HepG2 (cell line): ENCODE results near the gene ZSWIM5. TPM values are rescaled to one million over a fixed set of nuclear protein-coding genes. Genes with fewer than 3 reads are reported as not detected.

Experiments used
- ATAC-seq: fragments of 200-7000 bp; cut with Tn5 transposase; 3 replicates; pipeline ENCODE4 v1.9.1; 2020; ENCODE audit warnings: mild to moderate bottlenecking, moderate library complexity
- BruUV-seq: library from RNA; stranded (reverse); fragments of 400-500 nt; replicated peaks from 2 replicates; lab custom pipeline; 2021; lab: Mats Ljungman, UMichigan
- CTCF ChIA-PET: fragments of 300-600 bp; formaldehyde crosslinking; extraction: SDS; loops from one replicate; lab custom pipeline; 2021; ENCODE audit warnings: low total read pairs, inconsistent platforms, low intra/inter-chr PET ratio; lab: Yijun Ruan, JAX
- POLR2A ChIA-PET: fragments of 350-600 bp; sonication (Branson Sonifier 250); formaldehyde crosslinking; loops from one replicate; lab custom pipeline; 2020; ENCODE audit warnings: antibody characterized with exemption, inconsistent platforms; lab: Yijun Ruan, JAX
- DNase-seq: peaks from one replicate; pipeline ENCODE4 v3.0.0-alpha.2; 2015; ENCODE audit warnings: low spot score
- FAIRE-seq: peaks from 3 replicates; lab custom pipeline; 2011; peaks lifted over from hg19 to GRCh38; lab: Jason Lieb, UNC
- H2AFZ ChIP-seq: one replicate; pipeline ENCODE4 v1.6.1; 2011; ENCODE audit warnings: low read length, inconsistent platforms
- H3K27ac ChIP-seq: fragments of 300-600 bp; 3 replicates; pipeline ENCODE4 v1.8.0; 2011; ENCODE audit warnings: mixed run types, mild to moderate bottlenecking, mixed read lengths, low read length, inconsistent platforms; ENCODE audit not compliant: insufficient read depth; ENCODE audit errors: extremely low read length
- H3K27me3 ChIP-seq, 2 experiments: fragments of 200-600 bp in 1 of 2; 2 replicates in 1 of 2; 3 replicates in 1 of 2; pipeline versions ENCODE4 v1.6.0 to v1.8.0; 2011; ENCODE audit warnings: low read length in 2 of 2, mild to moderate bottlenecking in 2 of 2, moderate library complexity in 2 of 2, inconsistent platforms in 1 of 2; ENCODE audit not compliant: insufficient read depth in 2 of 2, control insufficient read depth in 1 of 2
- H3K36me3 ChIP-seq, 2 experiments: fragments of 200-600 bp in 1 of 2; replicated peaks in 1 of 2; 2 replicates in 1 of 2; 3 replicates in 1 of 2; pipeline versions ENCODE4 v1.5.1 to v1.8.0; 2011; ENCODE audit warnings: low read length in 2 of 2, inconsistent platforms in 1 of 2; ENCODE audit not compliant: insufficient read depth in 2 of 2, control insufficient read depth in 1 of 2
- H3K4me1 ChIP-seq: 2 replicates; pipeline ENCODE4 v1.5.1; 2012; ENCODE audit warnings: low read length, inconsistent platforms; ENCODE audit not compliant: insufficient read depth
- H3K4me2 ChIP-seq: 2 replicates; pipeline ENCODE4 v1.6.0; 2011; ENCODE audit warnings: low read depth, low read length, inconsistent platforms
- H3K4me3 ChIP-seq, 3 experiments: fragments of 200-600 bp in 1 of 3; sonication (generic), shearing (Covaris generic) in 1 of 3; replicated peaks in 1 of 3; 2 replicates each; pipeline ENCODE4 v1.5.1; 2011 to 2016; ENCODE audit warnings: low read length in 3 of 3, inconsistent platforms in 2 of 3, low read depth in 2 of 3, mild to moderate bottlenecking in 2 of 3, control low read depth in 1 of 3, mixed read lengths in 1 of 3; ENCODE audit not compliant: insufficient read depth in 1 of 3
- H3K79me2 ChIP-seq: one replicate; pipeline ENCODE4 v1.6.1; 2011; ENCODE audit warnings: low read length, inconsistent platforms; ENCODE audit not compliant: insufficient read depth
- H3K9ac ChIP-seq: 2 replicates; pipeline ENCODE4 v1.6.0; 2011; ENCODE audit warnings: mild to moderate bottlenecking, low read depth, low read length, inconsistent platforms; ENCODE audit not compliant: insufficient read depth
- H3K9me3 ChIP-seq: 2 replicates; pipeline ENCODE4 v1.5.1; 2012; ENCODE audit warnings: mild to moderate bottlenecking, low read length
- H4K20me1 ChIP-seq: 2 replicates; pipeline ENCODE4 v1.6.0; 2011; ENCODE audit warnings: inconsistent platforms, mild to moderate bottlenecking, low read length, moderate library complexity; ENCODE audit not compliant: insufficient read depth
- ADNP ChIP-seq: sonication (generic); formaldehyde crosslinking; IDR thresholded peaks from 2 replicates; pipeline ENCODE4 v1.4.0; 2020; ENCODE audit warnings: missing genetic modification reagents
- CHD4 ChIP-seq: fragments of 200-600 bp; sonication (generic); IDR thresholded peaks from 2 replicates; pipeline ENCODE4 v1.7.0; 2017; ENCODE audit warnings: mild to moderate bottlenecking, low read length, borderline replicate concordance
- DBP ChIP-seq: sonication (generic); formaldehyde crosslinking; IDR thresholded peaks from 2 replicates; pipeline ENCODE4 v1.4.0; 2020; ENCODE audit warnings: missing genetic modification reagents; ENCODE audit errors: not compliant biosample characterization
- JDP2 ChIP-seq: sonication (generic); formaldehyde crosslinking; IDR thresholded peaks from 2 replicates; pipeline ENCODE4 v1.8.1; 2022; ENCODE audit warnings: missing genetic modification reagents, borderline replicate concordance
- MED1 ChIP-seq: sonication (generic); formaldehyde crosslinking; IDR thresholded peaks from 2 replicates; pipeline ENCODE4 v1.4.0; 2020; ENCODE audit warnings: missing genetic modification reagents
- MLLT10 ChIP-seq: sonication (generic); formaldehyde crosslinking; IDR thresholded peaks from 2 replicates; pipeline ENCODE4 v1.4.0; 2020; ENCODE audit warnings: missing genetic modification reagents
- MYC ChIP-seq: sonication (generic); formaldehyde crosslinking; IDR thresholded peaks from 2 replicates; pipeline ENCODE4 v1.9.0; 2021; ENCODE audit warnings: missing genetic modification reagents, borderline replicate concordance
- PLSCR1 ChIP-seq: sonication (generic); formaldehyde crosslinking; IDR thresholded peaks from 2 replicates; pipeline ENCODE4 v1.5.0; 2020; ENCODE audit warnings: missing genetic modification reagents, mild to moderate bottlenecking, borderline replicate concordance
- ZBTB4 ChIP-seq: sonication (generic); formaldehyde crosslinking; IDR thresholded peaks from 2 replicates; pipeline ENCODE4 v1.4.0; 2020; ENCODE audit warnings: missing genetic modification reagents, mild to moderate bottlenecking, borderline replicate concordance
- ZFP82 ChIP-seq: sonication (generic); formaldehyde crosslinking; IDR thresholded peaks from 2 replicates; pipeline ENCODE4 v1.5.1; 2020; ENCODE audit warnings: mild to moderate bottlenecking, missing genetic modification reagents, borderline replicate concordance
- ZMYM3 ChIP-seq: sonication (generic); formaldehyde crosslinking; IDR thresholded peaks from 2 replicates; pipeline ENCODE4 v1.5.1; 2020; ENCODE audit warnings: mild to moderate bottlenecking, missing genetic modification reagents
- ZNF121 ChIP-seq: sonication (generic); formaldehyde crosslinking; IDR thresholded peaks from 2 replicates; pipeline ENCODE4 v1.5.0; 2020; ENCODE audit warnings: mild to moderate bottlenecking, missing genetic modification reagents
- ZNF20 ChIP-seq: sonication (generic); formaldehyde crosslinking; IDR thresholded peaks from 2 replicates; pipeline ENCODE4 v1.4.0; 2020; ENCODE audit warnings: mild to moderate bottlenecking, moderate library complexity, missing genetic modification reagents
- ZNF674 ChIP-seq: sonication (generic); formaldehyde crosslinking; IDR thresholded peaks from 2 replicates; pipeline ENCODE4 v1.5.0; 2020; ENCODE audit warnings: low read depth, mild to moderate bottlenecking, missing genetic modification reagents
- ZNF740 ChIP-seq: sonication (generic); formaldehyde crosslinking; IDR thresholded peaks from 2 replicates; pipeline ENCODE4 v1.4.0; 2020; ENCODE audit warnings: missing genetic modification reagents
- ZNF770 ChIP-seq: sonication (generic); formaldehyde crosslinking; IDR thresholded peaks from 2 replicates; pipeline ENCODE4 v1.5.0; 2020; ENCODE audit warnings: mild to moderate bottlenecking, missing genetic modification reagents
- ZNF883 ChIP-seq: sonication (generic); formaldehyde crosslinking; IDR thresholded peaks from 2 replicates; pipeline ENCODE4 v1.5.1; 2020; ENCODE audit warnings: mild to moderate bottlenecking, missing genetic modification reagents; ENCODE audit errors: not compliant biosample characterization
- ZSCAN12 ChIP-seq: sonication (generic); formaldehyde crosslinking; IDR thresholded peaks from 2 replicates; pipeline ENCODE4 v1.9.0; 2021; ENCODE audit warnings: mild to moderate bottlenecking, missing genetic modification reagents
- WGBS: methylation state at CpG from one replicate; pipeline ENCODE4 v1.1.6; 2017; ENCODE audit warnings: low lambda C conversion rate; 5-methylcytosine and 5-hydroxymethylcytosine counted together
- in situ Hi-C: cut with HindIII; loops from 2 replicates; pipeline ENCODE4 v1.10.0; 2017; ENCODE audit warnings: low pct_unique_long_range_greater_than_20kb; ENCODE audit not compliant: extremely low pct_ligation_motif_present
- intact Hi-C: fragments of 100-400 bp; cut with micrococcal nuclease; formaldehyde crosslinking; loops from one replicate; pipeline ENCODE4 v1.10.0; 2022; ENCODE audit not compliant: unreplicated experiment
- polyA plus RNA-seq, 8 experiments: library from polyadenylated mRNA; depleted of rRNA in 3 of 8; stranded (reverse) in 7 of 8; unstranded in 1 of 8; fragments of >200 nt; fragmentation: Illumina TruSeq in 4 of 8; extraction: Trizol in 4 of 8; gene quantifications; 2 replicates each; pipeline versions ENCODE4 v1.2.1 to v1.2.3, GENCODE V29; 2011 to 2016; ENCODE audit warnings: low read depth in 4 of 8, missing spikeins in 1 of 8, mixed read lengths in 1 of 8; ENCODE audit not compliant: insufficient read depth in 1 of 8
- total RNA-seq, 5 experiments: library from RNA; depleted of rRNA; stranded (reverse); fragments of >200 nt; fragmentation: Illumina TruSeq; extraction: Trizol; gene quantifications; 2 replicates each; pipeline ENCODE4 v1.2.3, GENCODE V29; 2016; ENCODE audit warnings: low read depth in 1 of 5

The ZSWIM5 gene
- total and polyA plus RNA-seq, 2 of the 13 experiments (the other 11 are each of a cell fraction or from before 2014, with no cell fraction given), result 11.0 to 20.6 TPM

GRCh38 chr1:45107782-45108181 lies 98.6 kb downstream of the ZSWIM5 start:
- Histone ChIP-seq H4K20me1 (no peaks in the 10 kb centered on the region), H2AFZ (no peak overlapping the region), H3K4me1 (peaks cover 69% of the 10 kb centered on the region), H3K9ac (no peak overlapping the region), H3K4me2 (no peak overlapping the region), H3K27me3 (no peaks in the 10 kb centered on the region), H3K4me3 (no peak overlapping the region), H3K79me2 (no peaks in the 10 kb centered on the region), H3K27ac (no peak overlapping the region), H3K36me3 (no peaks in the 10 kb centered on the region; a peak in 1 of 5 replicates), H3K9me3 (peaks cover 7% of the 10 kb centered on the region; the same call in 1 of the 2 replicates)
- POLR2A ChIA-PET, result interaction anchor here (1.2 kb wide), 1 partner anchor 98 kb away, joined by 3 read pairs; no protein-coding TSS in a partner anchor
- in situ Hi-C loops (no loop called here), intact Hi-C loops (no loop called here)
- WGBS, result 99% methylated on average over 3 of the region's 3 CpGs
- FAIRE-seq (no peak), DNase-seq (no peak), ATAC-seq (no peak)
- no TSS peak for BruUV-seq
- CTCF ChIA-PET, result no interaction called here
- TF ChIP-seq PLSCR1 (CRISPR knock-in tag) (no peak), ADNP (CRISPR knock-in tag) (0 out of 2 replicates have a peak, but pooled peaks have one; percentile 16), ZBTB4 (CRISPR knock-in tag) (no peak), ZNF740 (CRISPR knock-in tag) (no peak), ZNF674 (no peak), CHD4 (peak; percentile 24; the same call in 1 of the 2 replicates), ZNF770 (peak; percentile 88), ZSCAN12 (CRISPR knock-in tag) (no peak), MYC (CRISPR knock-in tag) (no peak), ZFP82 (no peak), MLLT10 (CRISPR knock-in tag) (no peak), ZNF883 (CRISPR knock-in tag) (no peak), ZNF20 (CRISPR knock-in tag) (no peak), MED1 (no peak), JDP2 (no peak), ZNF121 (peak; percentile 96), DBP (CRISPR knock-in tag) (no peak), ZMYM3 (CRISPR knock-in tag) (peak; percentile 71)
